Psoas muscle (tissue), 8 donors: ENCODE measurements around the gene STOM. TPM values are rescaled to one million over a fixed set of nuclear protein-coding genes. Genes with fewer than 3 reads are reported as not detected.

Source experiments
- ATAC-seq, 4 donors: fragments of 200-7000 bp; cut with Tn5 transposase; one replicate each; pipeline ENCODE4 v1.9.1; 2020; ENCODE audit warnings: moderate library complexity in 3 of 4, mild to moderate bottlenecking in 2 of 4
- DNase-seq, 2 donors: peaks; one replicate each; pipeline ENCODE4 v3.0.0-alpha.2; 2020
- H3K27ac ChIP-seq: fragments of 200-600 bp; one replicate; pipeline ENCODE4 v1.8.0; 2022
- H3K27me3 ChIP-seq, 3 donors: fragments of 200-600 bp in 1 of 3; one replicate each; pipeline versions ENCODE4 v1.6.1 to v1.8.0; 2013 to 2022; ENCODE audit warnings: low read length in 2 of 3, mild to moderate bottlenecking in 2 of 3, moderate library complexity in 1 of 3; ENCODE audit not compliant: insufficient read depth in 3 of 3
- H3K36me3 ChIP-seq, 2 donors: fragments of 200-600 bp in 1 of 2; one replicate each; pipeline versions ENCODE4 v1.6.1 to v1.8.0; 2013 to 2022; ENCODE audit warnings: low read depth in 1 of 2, mild to moderate bottlenecking in 1 of 2, moderate library complexity in 1 of 2; ENCODE audit not compliant: insufficient read depth in 1 of 2
- H3K4me1 ChIP-seq: fragments of 200-600 bp; one replicate; pipeline ENCODE4 v1.8.0; 2022
- H3K4me3 ChIP-seq: fragments of 200-600 bp; one replicate; pipeline ENCODE4 v1.8.0; 2022; ENCODE audit warnings: mild to moderate bottlenecking
- H3K9me3 ChIP-seq: fragments of 200-600 bp; one replicate; pipeline ENCODE4 v1.8.0; 2022
- WGBS, 3 donors: extraction: QIAGEN DNeasy Blood & Tissue Kit; methylation state at CpG; one replicate each; pipeline versions ENCODE4 v1.1.6 to v1.1.7; 2013; 5-methylcytosine and 5-hydroxymethylcytosine counted together
- intact Hi-C, 2 donors: fragments of 100-400 bp; cut with DNase I; formaldehyde crosslinking; loops; one replicate each; pipeline versions ENCODE4 v1.11.0 to v1.14.2; 2022
- polyA plus RNA-seq, 3 donors: library from polyadenylated mRNA; stranded (reverse); fragments of 200-250 nt; gene quantifications; one replicate each; pipeline ENCODE4 v1.2.3, GENCODE V29; 2013
- total RNA-seq, 4 donors: library from RNA; stranded (reverse); fragmentation: NEBNext Ultra II Directional in 2 of 4; extraction: Animal tissue kit (Norgen Biotek cat#: 25700) in 2 of 4; gene quantifications; one replicate each; pipeline versions ENCODE4 v1.2.1 to v1.2.4, GENCODE V29; 2021 to 2023
- TF ChIP-seq, protein P1 (sequence below): fragments of 200-600 bp; IDR thresholded peaks from one replicate; pipeline ENCODE4 v1.8.0; 2022; ENCODE audit warnings: antibody characterized with exemption
- donor health status: healthy with polysubstance abuse.
- donor health status: DM: no; HTN: no; CAD: no; lungs with moderate emphysema.
- donor health status: Bipolar disorder and iron deficiency.
- donor health status: healthy.
- donor health status: DM: yes; HTN: yes; CAD: no.
- donor health status: DM: no; HTN: no; CAD: no.
- donor health status: DM: no; HTN: no; CAD: no.
- donor health status: DM: yes; HTN: yes; CAD: no.

Gene STOM
- total and polyA plus RNA-seq, 7 donors: 53.2 to 237 (median 89.6) TPM

DNA sequence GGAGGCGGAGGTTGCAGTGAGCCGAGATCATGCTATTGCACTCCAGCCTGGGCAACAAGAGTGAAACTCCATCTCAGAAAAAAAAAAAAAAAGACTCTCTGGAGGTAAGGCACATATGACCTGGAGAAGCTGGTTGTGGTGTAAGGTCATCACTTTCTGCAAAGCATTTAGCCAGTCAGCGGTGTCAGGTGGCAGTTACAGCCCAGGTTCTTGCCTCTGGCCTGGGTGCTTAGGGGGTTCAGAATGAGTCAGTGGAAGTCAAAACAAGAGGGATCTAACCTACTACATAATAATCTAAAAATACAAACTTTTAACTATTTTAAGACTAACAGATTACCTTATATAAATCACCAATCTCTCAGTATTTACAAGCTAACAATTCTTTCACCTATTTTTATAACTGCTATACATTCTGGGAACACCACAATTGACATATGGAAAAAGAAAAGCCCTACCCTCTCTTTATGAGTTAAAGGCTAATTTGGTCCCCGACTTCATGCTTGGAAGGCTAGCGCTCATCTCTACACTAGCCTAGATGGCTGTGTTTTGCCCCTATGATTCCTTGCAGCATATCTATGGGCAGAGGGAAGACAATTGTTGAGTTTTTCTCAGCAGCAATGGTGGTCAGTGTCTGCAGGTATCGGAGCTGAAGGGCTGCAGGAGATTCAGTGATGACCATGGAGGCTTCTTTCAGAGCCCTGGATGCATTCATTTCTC, 29.2 kb downstream of the STOM start:
- DNase-seq: no peak
- Histone ChIP-seq H3K36me3 (peaks cover 11 to 93% of the 10 kb centered on the region in 2 donors), H3K4me3 (no peak overlapping the region), H3K27ac (peak overlapping the region; percentile 89), H3K9me3 (no peaks in the 10 kb centered on the region), H3K4me1 (peaks cover 57% of the 10 kb centered on the region), H3K27me3 (no peaks in the 10 kb centered on the region)
- TF ChIP-seq, protein P1, sequence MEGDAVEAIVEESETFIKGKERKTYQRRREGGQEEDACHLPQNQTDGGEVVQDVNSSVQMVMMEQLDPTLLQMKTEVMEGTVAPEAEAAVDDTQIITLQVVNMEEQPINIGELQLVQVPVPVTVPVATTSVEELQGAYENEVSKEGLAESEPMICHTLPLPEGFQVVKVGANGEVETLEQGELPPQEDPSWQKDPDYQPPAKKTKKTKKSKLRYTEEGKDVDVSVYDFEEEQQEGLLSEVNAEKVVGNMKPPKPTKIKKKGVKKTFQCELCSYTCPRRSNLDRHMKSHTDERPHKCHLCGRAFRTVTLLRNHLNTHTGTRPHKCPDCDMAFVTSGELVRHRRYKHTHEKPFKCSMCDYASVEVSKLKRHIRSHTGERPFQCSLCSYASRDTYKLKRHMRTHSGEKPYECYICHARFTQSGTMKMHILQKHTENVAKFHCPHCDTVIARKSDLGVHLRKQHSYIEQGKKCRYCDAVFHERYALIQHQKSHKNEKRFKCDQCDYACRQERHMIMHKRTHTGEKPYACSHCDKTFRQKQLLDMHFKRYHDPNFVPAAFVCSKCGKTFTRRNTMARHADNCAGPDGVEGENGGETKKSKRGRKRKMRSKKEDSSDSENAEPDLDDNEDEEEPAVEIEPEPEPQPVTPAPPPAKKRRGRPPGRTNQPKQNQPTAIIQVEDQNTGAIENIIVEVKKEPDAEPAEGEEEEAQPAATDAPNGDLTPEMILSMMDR: no peak
- intact Hi-C loops: no loop called here
- WGBS, 3 donors: 42 to 63% (median 53%) methylated on average over 6 of the region's 6 CpGs
- ATAC-seq: peak; percentile 85 to 89 (median 88)

DNA sequence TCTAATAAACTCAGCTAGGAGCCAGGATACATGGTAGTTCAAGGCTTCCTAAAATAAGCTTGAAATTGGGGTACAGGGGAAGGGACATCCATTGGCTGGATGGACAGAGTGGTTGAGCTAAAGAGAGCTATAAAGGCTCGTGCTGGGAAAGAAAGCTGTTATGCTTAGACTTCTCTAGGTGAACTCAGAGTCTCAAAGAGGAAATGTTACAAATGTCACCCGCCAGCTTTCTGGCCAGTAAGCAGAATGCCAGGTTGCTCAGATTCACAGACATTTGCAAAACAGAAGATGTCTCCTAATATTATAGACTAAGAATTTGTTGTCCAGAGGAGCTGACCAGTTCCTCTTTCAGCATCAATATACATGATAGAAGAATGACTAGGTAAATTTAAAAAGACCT, 30.6 kb downstream of the STOM start:
- ATAC-seq (peak in 3 of 4 donors; percentile 26 to 58 (median 39)), DNase-seq (no peak)
- H3K27ac ChIP-seq: peak overlapping the region; percentile 89
- peaks cover 43% of the 10 kb centered on the region for H3K4me1 ChIP-seq
- intact Hi-C loops: no loop called here
- TF ChIP-seq, protein P1: no peak
- no peaks in the 10 kb centered on the region for H3K27me3 ChIP-seq
- H3K36me3 ChIP-seq: peaks cover 8 to 85% of the 10 kb centered on the region in 2 donors
- no peak overlapping the region for H3K4me3 ChIP-seq
- no peaks in the 10 kb centered on the region for H3K9me3 ChIP-seq
- 28 to 62% (median 29%) methylated on average over 2 of the region's 2 CpGs for WGBS, 3 donors

DNA sequence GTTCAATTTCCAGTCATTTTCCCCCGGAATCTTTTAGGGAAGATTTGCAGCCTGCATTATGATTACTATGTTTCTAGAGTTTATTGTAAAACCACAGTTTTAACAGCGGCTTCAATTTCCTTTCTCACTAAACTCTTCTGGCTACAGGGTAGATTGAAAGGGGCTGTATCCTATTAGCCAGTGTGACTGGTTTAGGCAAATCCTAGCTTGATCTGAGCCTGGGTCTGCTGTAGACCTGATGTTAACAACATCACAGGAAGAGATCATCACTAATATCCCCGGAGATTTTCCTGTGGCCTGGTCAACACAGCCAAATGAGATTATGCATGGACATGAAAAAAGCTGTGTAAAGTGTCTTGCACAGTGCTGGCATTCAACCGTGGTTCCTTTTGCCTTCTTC, 33.4 kb downstream of the STOM start:
- peaks cover 3 to 74% of the 10 kb centered on the region in 2 donors for H3K36me3 ChIP-seq

DNA sequence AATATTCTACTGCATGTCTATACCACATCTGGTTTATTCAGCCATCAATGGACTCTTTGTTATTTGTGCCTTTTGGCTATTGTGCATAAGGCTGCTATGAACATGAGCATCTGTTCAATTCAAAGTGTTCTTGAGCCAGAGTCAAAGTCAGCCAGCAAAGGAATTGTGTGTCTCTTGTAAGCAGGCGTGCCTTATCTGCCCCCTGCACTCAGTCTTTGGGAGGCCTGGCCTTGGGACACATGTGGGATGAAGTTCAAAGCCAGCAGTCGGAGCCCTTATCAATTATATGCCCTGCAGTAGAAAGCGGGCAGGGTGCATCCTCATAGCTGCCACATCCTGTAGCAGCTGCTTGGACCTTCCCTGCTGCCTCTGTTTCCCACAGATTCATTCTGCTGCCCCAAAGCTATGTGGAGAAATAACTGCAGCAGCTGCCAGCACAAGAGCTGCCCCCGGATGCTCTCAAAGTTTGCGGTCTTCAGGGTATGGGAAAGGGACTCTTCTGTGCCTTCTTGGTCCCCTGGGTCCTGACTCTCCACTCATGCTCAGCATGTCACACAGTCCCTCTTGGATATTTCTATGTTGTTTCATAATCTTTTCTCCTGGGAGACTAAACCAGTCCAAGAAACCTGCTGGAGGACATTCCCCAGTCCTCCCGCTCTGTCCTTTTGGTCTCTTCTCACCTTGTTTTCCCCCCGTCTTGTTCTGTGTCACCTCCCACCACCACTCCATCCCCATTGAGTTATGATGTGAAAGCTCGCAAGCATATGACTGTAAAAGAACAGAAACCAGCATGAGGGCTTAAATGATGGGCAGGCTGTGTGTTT, 35.9 kb downstream of the STOM start:
- intact Hi-C loops: no loop called here
- Histone ChIP-seq H3K9me3 (no peaks in the 10 kb centered on the region), H3K4me1 (peaks cover 9% of the 10 kb centered on the region), H3K27me3 (no peaks in the 10 kb centered on the region), H3K36me3 (peaks cover 9 to 74% of the 10 kb centered on the region in 2 donors), H3K4me3 (no peak overlapping the region), H3K27ac (peak overlapping the region; percentile 27)
- no peak for ATAC-seq
- TF ChIP-seq, protein P1: no peak
- WGBS, 3 donors: 70 to 77% (median 71%) methylated on average over 8 of the region's 8 CpGs
- DNase-seq: peak in 1 of 2 donors; percentile 48

More for the DNA sequence above, 33.4 kb downstream of the STOM start:
- Histone ChIP-seq H3K9me3 (no peaks in the 10 kb centered on the region), H3K27ac (peak overlapping the region; percentile 11), H3K4me3 (no peak overlapping the region), H3K27me3 (no peaks in the 10 kb centered on the region), H3K4me1 (peaks cover 28% of the 10 kb centered on the region)
- ATAC-seq: no peak
- WGBS, 3 donors: 48 to 66% (median 49%) methylated on average over 4 of the region's 4 CpGs
- no peak for DNase-seq
- TF ChIP-seq, protein P1: no peak
- intact Hi-C loops: no loop called here
